Suprapubic skin (tissue), 3 donors: ENCODE results near the gene MYO10.

Source experiments
- POLR2A ChIP-seq, 2 donors: fragments of 450-650 bp; IDR thresholded peaks; one replicate each; pipeline ENCODE4 v1.6.1; 2017; ENCODE audit warnings: antibody characterized with exemption in 2 of 2, mild to moderate bottlenecking in 2 of 2, moderate library complexity in 2 of 2
- TF ChIP-seq, protein P1 (sequence below), 2 donors: fragments of 200-600 bp in 1 of 2; fragments of 450-650 bp in 1 of 2; sonication (generic) in 1 of 2; IDR thresholded peaks; one replicate each; pipeline ENCODE4 v1.5.1; 2016 to 2019; ENCODE audit warnings: antibody characterized with exemption in 2 of 2, mild to moderate bottlenecking in 1 of 2, moderate library complexity in 1 of 2

GRCh38 chr5:16975950-16976624 is 40.0 kb upstream of the MYO10 start:
- TF ChIP-seq, protein P1, sequence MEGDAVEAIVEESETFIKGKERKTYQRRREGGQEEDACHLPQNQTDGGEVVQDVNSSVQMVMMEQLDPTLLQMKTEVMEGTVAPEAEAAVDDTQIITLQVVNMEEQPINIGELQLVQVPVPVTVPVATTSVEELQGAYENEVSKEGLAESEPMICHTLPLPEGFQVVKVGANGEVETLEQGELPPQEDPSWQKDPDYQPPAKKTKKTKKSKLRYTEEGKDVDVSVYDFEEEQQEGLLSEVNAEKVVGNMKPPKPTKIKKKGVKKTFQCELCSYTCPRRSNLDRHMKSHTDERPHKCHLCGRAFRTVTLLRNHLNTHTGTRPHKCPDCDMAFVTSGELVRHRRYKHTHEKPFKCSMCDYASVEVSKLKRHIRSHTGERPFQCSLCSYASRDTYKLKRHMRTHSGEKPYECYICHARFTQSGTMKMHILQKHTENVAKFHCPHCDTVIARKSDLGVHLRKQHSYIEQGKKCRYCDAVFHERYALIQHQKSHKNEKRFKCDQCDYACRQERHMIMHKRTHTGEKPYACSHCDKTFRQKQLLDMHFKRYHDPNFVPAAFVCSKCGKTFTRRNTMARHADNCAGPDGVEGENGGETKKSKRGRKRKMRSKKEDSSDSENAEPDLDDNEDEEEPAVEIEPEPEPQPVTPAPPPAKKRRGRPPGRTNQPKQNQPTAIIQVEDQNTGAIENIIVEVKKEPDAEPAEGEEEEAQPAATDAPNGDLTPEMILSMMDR (IDR thresholded peaks at IDR 0.05) = no peak
- no peak for TF ChIP-seq POLR2A (IDR thresholded peaks at IDR 0.05)
